SK-N-SH treated with all-trans-retinoic acid at 6 μM for 48 hours (cell line): ENCODE results near the gene CD1E.

Experiments used
- ATAC-seq: fragments of 200-7000 bp; cut with Tn5 transposase; 3 replicates; pipeline ENCODE4 v1.9.1; 2020; ENCODE audit warnings: mild to moderate bottlenecking, moderate library complexity
- ARNTL ChIP-seq: fragments of 450-650 bp; formaldehyde crosslinking; IDR thresholded peaks from 2 replicates; pipeline ENCODE4 v1.5.0; 2020; ENCODE audit warnings: low read depth, mild to moderate bottlenecking, moderate library complexity, borderline replicate concordance
- CREB5 ChIP-seq: fragments of 250-450 bp; sonication (Bioruptor Pico); IDR thresholded peaks from 2 replicates; pipeline ENCODE4 v1.5.1; 2020; ENCODE audit warnings: low read depth, mild to moderate bottlenecking, moderate library complexity
- CSDC2 ChIP-seq: fragments of 250-450 bp; sonication (Bioruptor Pico); IDR thresholded peaks from 2 replicates; pipeline ENCODE4 v1.5.0; 2020; ENCODE audit warnings: mild to moderate bottlenecking, moderate library complexity
- CSRNP3 ChIP-seq: fragments of 250-450 bp; sonication (Bioruptor Pico); IDR thresholded peaks from 2 replicates; pipeline ENCODE4 v1.5.1; 2021; ENCODE audit warnings: mild to moderate bottlenecking, moderate library complexity
- ESRRG ChIP-seq: fragments of 250-450 bp; sonication (Bioruptor Pico); IDR thresholded peaks from 2 replicates; pipeline ENCODE4 v1.6.1; 2021; ENCODE audit warnings: mild to moderate bottlenecking
- GLIS3 ChIP-seq: fragments of 250-450 bp; sonication (Bioruptor Pico); IDR thresholded peaks from 2 replicates; pipeline ENCODE4 v1.5.0; 2020; ENCODE audit warnings: mild to moderate bottlenecking, moderate library complexity
- ISL1 ChIP-seq: fragments of 250-450 bp; sonication (Bioruptor Pico); IDR thresholded peaks from 2 replicates; pipeline ENCODE4 v2.1.2; 2022; ENCODE audit warnings: mild to moderate bottlenecking, moderate library complexity
- OSR1 ChIP-seq: fragments of 250-450 bp; sonication (Bioruptor Pico); IDR thresholded peaks from 2 replicates; pipeline ENCODE4 v1.8.0; 2022; ENCODE audit warnings: moderate library complexity, mild to moderate bottlenecking, inconsistent platforms
- PATZ1 ChIP-seq: fragments of 250-450 bp; sonication (Bioruptor Pico); IDR thresholded peaks from 2 replicates; pipeline ENCODE4 v1.8.0; 2020; ENCODE audit warnings: mild to moderate bottlenecking, moderate library complexity, borderline replicate concordance
- POU6F1 ChIP-seq: fragments of 250-450 bp; sonication (Bioruptor Pico); IDR thresholded peaks from 2 replicates; pipeline ENCODE4 v1.8.0; 2021; ENCODE audit warnings: low read depth, mild to moderate bottlenecking, moderate library complexity, borderline replicate concordance
- PPARA ChIP-seq: fragments of 250-450 bp; sonication (Bioruptor Pico); IDR thresholded peaks from 2 replicates; pipeline ENCODE4 v1.5.0; 2020; ENCODE audit warnings: mild to moderate bottlenecking, borderline replicate concordance
- RARB ChIP-seq: fragments of 250-450 bp; sonication (Bioruptor Pico); IDR thresholded peaks from 2 replicates; pipeline ENCODE4 v1.8.0; 2021; ENCODE audit warnings: mild to moderate bottlenecking, moderate library complexity
- SNAI2 ChIP-seq: fragments of 250-450 bp; sonication (Bioruptor Pico); IDR thresholded peaks from 2 replicates; pipeline ENCODE4 v1.5.0; 2020; ENCODE audit warnings: mild to moderate bottlenecking, moderate library complexity
- TOX ChIP-seq: fragments of 250-450 bp; sonication (Bioruptor Pico); IDR thresholded peaks from 2 replicates; pipeline ENCODE4 v1.8.0; 2021; ENCODE audit warnings: mild to moderate bottlenecking, moderate library complexity, borderline replicate concordance
- TSHZ2 ChIP-seq: fragments of 250-450 bp; sonication (Bioruptor Pico); IDR thresholded peaks from 2 replicates; pipeline ENCODE4 v1.5.0; 2020; ENCODE audit warnings: mild to moderate bottlenecking, moderate library complexity
- ZC3H10 ChIP-seq: fragments of 250-450 bp; sonication (Bioruptor Pico); IDR thresholded peaks from 2 replicates; pipeline ENCODE4 v1.5.1; 2021; ENCODE audit warnings: mild to moderate bottlenecking, moderate library complexity
- ZFP3 ChIP-seq: fragments of 250-450 bp; sonication (Bioruptor Pico); IDR thresholded peaks from 2 replicates; pipeline ENCODE4 v1.5.0; 2020; ENCODE audit warnings: mild to moderate bottlenecking, moderate library complexity
- ZFP30 ChIP-seq: fragments of 450-650 bp; formaldehyde crosslinking; IDR thresholded peaks from 2 replicates; pipeline ENCODE4 v1.5.0; 2022; ENCODE audit warnings: mild to moderate bottlenecking, moderate library complexity
- ZNF70 ChIP-seq: fragments of 450-650 bp; formaldehyde crosslinking; IDR thresholded peaks from 2 replicates; pipeline ENCODE4 v1.5.0; 2020; ENCODE audit warnings: mild to moderate bottlenecking, moderate library complexity
- ZNF8 ChIP-seq: fragments of 450-650 bp; formaldehyde crosslinking; IDR thresholded peaks from 2 replicates; pipeline ENCODE4 v1.5.0; 2020; ENCODE audit warnings: mild to moderate bottlenecking, moderate library complexity

The CD1E gene

GRCh38 chr1:158390331-158390730, 36.6 kb downstream of the CD1E start:
- TF ChIP-seq ZNF8 (CRISPR knock-in tag) (no peak), CSDC2 (no peak), PPARA (CRISPR knock-in tag) (no peak), CREB5 (CRISPR knock-in tag) (no peak)
- ATAC-seq, result no peak

GRCh38 chr1:158391099-158391498, 37.4 kb downstream of the CD1E start:
- no peak for ATAC-seq

More at GRCh38 chr1:158391099-158391498, 37.4 kb downstream of the CD1E start:
- no peak for TF ChIP-seq ZFP3 (CRISPR knock-in tag)
- no peak for TF ChIP-seq POU6F1
- no peak for TF ChIP-seq ISL1
- TF ChIP-seq PPARA (CRISPR knock-in tag), result no peak
- no peak for TF ChIP-seq SNAI2 (CRISPR knock-in tag)
- TF ChIP-seq ZC3H10 (CRISPR knock-in tag), result no peak
- TF ChIP-seq ZNF8 (CRISPR knock-in tag), result no peak
- TF ChIP-seq ARNTL (CRISPR knock-in tag), result no peak
- no peak for TF ChIP-seq ZNF70
- TF ChIP-seq RARB (CRISPR knock-in tag), result no peak
- no peak for TF ChIP-seq CSDC2
- TF ChIP-seq ESRRG (CRISPR knock-in tag), result no peak
- no peak for TF ChIP-seq TSHZ2 (CRISPR knock-in tag)
- no peak for TF ChIP-seq OSR1
- TF ChIP-seq ZFP30, result no peak
- no peak for TF ChIP-seq PATZ1 (CRISPR knock-in tag)
- no peak for TF ChIP-seq CSRNP3 (CRISPR knock-in tag)
- TF ChIP-seq GLIS3 (CRISPR knock-in tag), result no peak
- TF ChIP-seq TOX, result no peak
- TF ChIP-seq CREB5 (CRISPR knock-in tag), result no peak
